ENCODE data around the gene KIAA0930. TPM values are rescaled to one million over a fixed set of nuclear protein-coding genes. Genes with fewer than 3 reads are reported as not detected.

Gene KIAA0930
- total RNA-seq, 1 donor from 2014 or later: 42.5 TPM

GRCh38 chr22:45224988-45225731, 15.5 kb downstream of the KIAA0930 start:
- no peaks in the 10 kb centered on the region for H3K36me3 ChIP-seq
- intact Hi-C loops (cut with DNase I): no loop called here
- H3K27ac ChIP-seq: peak overlapping the region; percentile 53
- no peaks in the 10 kb centered on the region for H3K9me3 ChIP-seq
- no peak for DNase-seq (ENCODE audit: extremely low spot score in 2 of 2)
- peaks cover 37% of the 10 kb centered on the region for H3K4me1 ChIP-seq
- no peak overlapping the region for H3K4me3 ChIP-seq
- H3K27me3 ChIP-seq: no peaks in the 10 kb centered on the region
- TF ChIP-seq, protein P1, sequence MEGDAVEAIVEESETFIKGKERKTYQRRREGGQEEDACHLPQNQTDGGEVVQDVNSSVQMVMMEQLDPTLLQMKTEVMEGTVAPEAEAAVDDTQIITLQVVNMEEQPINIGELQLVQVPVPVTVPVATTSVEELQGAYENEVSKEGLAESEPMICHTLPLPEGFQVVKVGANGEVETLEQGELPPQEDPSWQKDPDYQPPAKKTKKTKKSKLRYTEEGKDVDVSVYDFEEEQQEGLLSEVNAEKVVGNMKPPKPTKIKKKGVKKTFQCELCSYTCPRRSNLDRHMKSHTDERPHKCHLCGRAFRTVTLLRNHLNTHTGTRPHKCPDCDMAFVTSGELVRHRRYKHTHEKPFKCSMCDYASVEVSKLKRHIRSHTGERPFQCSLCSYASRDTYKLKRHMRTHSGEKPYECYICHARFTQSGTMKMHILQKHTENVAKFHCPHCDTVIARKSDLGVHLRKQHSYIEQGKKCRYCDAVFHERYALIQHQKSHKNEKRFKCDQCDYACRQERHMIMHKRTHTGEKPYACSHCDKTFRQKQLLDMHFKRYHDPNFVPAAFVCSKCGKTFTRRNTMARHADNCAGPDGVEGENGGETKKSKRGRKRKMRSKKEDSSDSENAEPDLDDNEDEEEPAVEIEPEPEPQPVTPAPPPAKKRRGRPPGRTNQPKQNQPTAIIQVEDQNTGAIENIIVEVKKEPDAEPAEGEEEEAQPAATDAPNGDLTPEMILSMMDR (IDR thresholded peaks at IDR 0.05): no peak
- TF ChIP-seq POLR2AphosphoS5 (IDR thresholded peaks at IDR 0.05; ENCODE audit: insufficient read depth in 1 of 2, low read depth in 1 of 2): no peak
- TF ChIP-seq POLR2A (IDR thresholded peaks at IDR 0.05): no peak

- Histone ChIP-seq H3K27ac (no peak overlapping the region), H3K4me1 (peaks cover 37% of the 10 kb centered on the region), H3K9me3 (no peaks in the 10 kb centered on the region), H3K27me3 (no peaks in the 10 kb centered on the region), H3K4me3 (no peak overlapping the region), H3K36me3 (no peaks in the 10 kb centered on the region)
- no peak for DNase-seq (ENCODE audit: extremely low spot score in 2 of 2)
- intact Hi-C loops (cut with DNase I): no loop called here
- no peak for TF ChIP-seq POLR2A (IDR thresholded peaks at IDR 0.05)
- TF ChIP-seq, protein P1 (IDR thresholded peaks at IDR 0.05): no peak
- TF ChIP-seq POLR2AphosphoS5 (IDR thresholded peaks at IDR 0.05; ENCODE audit: insufficient read depth in 1 of 2, low read depth in 1 of 2): no peak
Observed at GRCh38 chr22:45224331-45224730, 16.4 kb downstream of the KIAA0930 start.

DNA sequence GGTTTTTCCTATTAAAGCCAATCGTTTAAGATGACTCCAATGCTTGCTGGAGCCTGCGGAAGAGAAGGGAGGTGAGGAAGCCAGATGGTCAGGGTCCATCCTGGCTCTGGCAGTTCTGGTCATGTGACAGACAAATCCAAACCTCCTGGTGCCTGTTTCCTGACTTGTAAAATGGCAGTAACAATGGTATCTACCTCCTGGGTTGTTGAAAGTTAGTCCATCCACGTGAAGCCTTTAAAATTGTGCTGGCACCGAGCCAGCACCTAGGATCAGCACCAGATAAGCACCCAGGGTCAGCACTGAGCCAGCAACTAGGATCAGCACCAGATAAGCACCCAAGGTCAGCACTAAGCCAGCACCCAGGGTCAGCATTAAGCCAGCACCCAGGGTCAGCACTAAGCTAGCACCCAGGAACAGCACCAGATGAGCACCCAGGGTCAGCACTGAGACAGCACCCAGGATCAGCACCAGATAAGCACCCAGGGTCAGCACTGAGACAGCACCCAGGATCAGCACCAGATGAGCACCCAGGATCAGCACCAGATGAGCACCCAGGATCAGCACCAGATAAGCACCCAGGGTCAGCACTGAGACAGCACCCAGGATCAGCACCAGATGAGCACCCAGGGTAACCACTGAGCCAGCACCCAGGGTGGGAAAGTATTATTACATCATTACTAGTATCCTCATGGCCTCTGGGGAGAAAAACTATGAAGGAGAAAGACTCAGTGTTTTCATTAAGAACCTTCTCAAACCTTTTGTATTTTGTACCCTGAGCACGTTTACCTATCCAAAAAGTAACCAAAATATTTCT, 17.2 kb downstream of the KIAA0930 start:
- no peaks in the 10 kb centered on the region for H3K9me3 ChIP-seq
- no peaks in the 10 kb centered on the region for H3K27me3 ChIP-seq
- H3K27ac ChIP-seq: no peak overlapping the region
- H3K4me1 ChIP-seq: peaks cover 37% of the 10 kb centered on the region
- DNase-seq (ENCODE audit: extremely low spot score in 2 of 2): no peak
- no peak overlapping the region for H3K4me3 ChIP-seq
- intact Hi-C loops (cut with DNase I): no loop called here
- H3K36me3 ChIP-seq: no peaks in the 10 kb centered on the region
- TF ChIP-seq POLR2A (IDR thresholded peaks at IDR 0.05) (no peak), POLR2AphosphoS5 (IDR thresholded peaks at IDR 0.05; ENCODE audit: insufficient read depth in 1 of 2, low read depth in 1 of 2) (no peak)
- TF ChIP-seq, protein P1 (IDR thresholded peaks at IDR 0.05): no peak

- intact Hi-C loops (cut with DNase I): no loop called here
- no peak for DNase-seq (ENCODE audit: extremely low spot score in 2 of 2)
Observed at GRCh38 chr22:45221201-45221600, 19.5 kb downstream of the KIAA0930 start.

More at GRCh38 chr22:45221201-45221600, 19.5 kb downstream of the KIAA0930 start:
- peaks cover 31% of the 10 kb centered on the region for H3K4me1 ChIP-seq
- no peaks in the 10 kb centered on the region for H3K9me3 ChIP-seq
- H3K36me3 ChIP-seq: no peaks in the 10 kb centered on the region
- TF ChIP-seq POLR2AphosphoS5 (IDR thresholded peaks at IDR 0.05; ENCODE audit: insufficient read depth in 1 of 2, low read depth in 1 of 2): no peak
- TF ChIP-seq, protein P1 (IDR thresholded peaks at IDR 0.05): no peak
- no peak for TF ChIP-seq POLR2A (IDR thresholded peaks at IDR 0.05)
- H3K27ac ChIP-seq: no peak overlapping the region
- H3K4me3 ChIP-seq: no peak overlapping the region
- H3K27me3 ChIP-seq: no peaks in the 10 kb centered on the region
